GM18868 (cell line): ENCODE results near the gene ERAP2.
"Not testable (repeated sequence)": the region's sequence is repeated elsewhere in the genome, so short reads cannot be mapped to it uniquely, and the experiment has no call there.

Source experiments
- ATAC-seq: cut with Tn5 transposase; IDR thresholded peaks from one replicate; pipeline ENCODE4 v1.9.1; 2021; ENCODE audit warnings: mild to moderate bottlenecking, moderate library complexity; ENCODE audit not compliant: unreplicated experiment

The ERAP2 gene

GRCh38 chr5:96896806-96897205, 20.5 kb downstream of the ERAP2 start:
- ATAC-seq: peak; percentile 93

GRCh38 chr5:96901384-96901783, 25.1 kb downstream of the ERAP2 start:
- no peak for ATAC-seq

- ATAC-seq: no peak
These were observed 25.5 kb downstream of the ERAP2 start for GRCh38 chr5:96901841-96902240.

GRCh38 chr5:96902876-96903275, 26.6 kb downstream of the ERAP2 start:
- ATAC-seq: no peak

GRCh38 chr5:96903300-96903699, 27.0 kb downstream of the ERAP2 start:
- ATAC-seq: no peak

- no peak for ATAC-seq
These were observed 28.0 kb downstream of the ERAP2 start for GRCh38 chr5:96904054-96904931.

- no peak for ATAC-seq
These were observed 29.6 kb downstream of the ERAP2 start for GRCh38 chr5:96905864-96906263.

GRCh38 chr5:96909003-96909402, 32.7 kb downstream of the ERAP2 start:
- ATAC-seq: no peak

- ATAC-seq: no peak
These were observed 33.1 kb downstream of the ERAP2 start for GRCh38 chr5:96909435-96909834.

- ATAC-seq: no peak
These were observed 34.8 kb downstream of the ERAP2 start for GRCh38 chr5:96911139-96911538.

- ATAC-seq: no peak
These were observed 36.9 kb downstream of the ERAP2 start for GRCh38 chr5:96913233-96913632.

GRCh38 chr5:96919754-96920197, 43.5 kb downstream of the ERAP2 start:
- peak; percentile 79 for ATAC-seq

- ATAC-seq: no peak
These were observed 44.5 kb downstream of the ERAP2 start for GRCh38 chr5:96920744-96921355.

- no peak for ATAC-seq
These were observed 46.4 kb downstream of the ERAP2 start for GRCh38 chr5:96922499-96923244.

- no peak for ATAC-seq
These were observed 47.7 kb downstream of the ERAP2 start for GRCh38 chr5:96924016-96924443.

GRCh38 chr5:96926276-96926675, 50.0 kb downstream of the ERAP2 start:
- ATAC-seq: no peak

GRCh38 chr5:96927008-96927407, 50.7 kb downstream of the ERAP2 start:
- no peak for ATAC-seq

GRCh38 chr5:96928931-96929708, 52.8 kb downstream of the ERAP2 start:
- ATAC-seq: no peak

GRCh38 chr5:96930058-96930457, 53.8 kb downstream of the ERAP2 start:
- no peak for ATAC-seq

- no peak for ATAC-seq
These were observed 54.3 kb downstream of the ERAP2 start for GRCh38 chr5:96930589-96930988.

- not testable (repeated sequence) for ATAC-seq
These were observed 54.7 kb downstream of the ERAP2 start for GRCh38 chr5:96931037-96931436.
